WI38 (cell line): ENCODE results near the gene SLC31A2.

Source experiments
- H3K4me3 ChIP-seq: 2 replicates; pipeline ENCODE4 v1.5.1; 2011; ENCODE audit warnings: low read depth, mild to moderate bottlenecking, control low read depth, low read length
- TF ChIP-seq, protein P1 (sequence below): IDR thresholded peaks from 2 replicates; pipeline ENCODE4 v1.5.1; 2012; ENCODE audit warnings: low read depth, mild to moderate bottlenecking, control low read depth, low read length

The SLC31A2 gene

DNA sequence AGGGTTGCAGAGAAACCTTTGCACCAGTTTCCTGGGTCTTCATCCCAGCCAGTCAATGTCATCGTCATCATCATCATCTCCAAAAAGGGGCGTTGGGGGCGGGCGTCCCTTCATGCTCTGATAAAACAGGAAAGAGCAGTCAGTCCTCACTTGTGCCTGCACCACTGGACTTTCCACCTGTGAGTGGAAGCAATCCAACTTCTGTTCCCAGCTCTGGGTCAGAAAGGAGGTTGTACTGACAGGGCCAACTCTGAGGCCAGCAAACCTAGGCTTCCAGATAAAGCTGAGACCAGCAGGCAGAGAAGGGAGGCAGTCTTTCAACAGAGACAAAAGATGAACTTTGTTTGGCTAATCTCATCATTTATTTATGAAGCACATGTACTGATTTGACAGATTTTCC, 15.2 kb downstream of the SLC31A2 start:
- no peak overlapping the region for H3K4me3 ChIP-seq
- TF ChIP-seq, protein P1, sequence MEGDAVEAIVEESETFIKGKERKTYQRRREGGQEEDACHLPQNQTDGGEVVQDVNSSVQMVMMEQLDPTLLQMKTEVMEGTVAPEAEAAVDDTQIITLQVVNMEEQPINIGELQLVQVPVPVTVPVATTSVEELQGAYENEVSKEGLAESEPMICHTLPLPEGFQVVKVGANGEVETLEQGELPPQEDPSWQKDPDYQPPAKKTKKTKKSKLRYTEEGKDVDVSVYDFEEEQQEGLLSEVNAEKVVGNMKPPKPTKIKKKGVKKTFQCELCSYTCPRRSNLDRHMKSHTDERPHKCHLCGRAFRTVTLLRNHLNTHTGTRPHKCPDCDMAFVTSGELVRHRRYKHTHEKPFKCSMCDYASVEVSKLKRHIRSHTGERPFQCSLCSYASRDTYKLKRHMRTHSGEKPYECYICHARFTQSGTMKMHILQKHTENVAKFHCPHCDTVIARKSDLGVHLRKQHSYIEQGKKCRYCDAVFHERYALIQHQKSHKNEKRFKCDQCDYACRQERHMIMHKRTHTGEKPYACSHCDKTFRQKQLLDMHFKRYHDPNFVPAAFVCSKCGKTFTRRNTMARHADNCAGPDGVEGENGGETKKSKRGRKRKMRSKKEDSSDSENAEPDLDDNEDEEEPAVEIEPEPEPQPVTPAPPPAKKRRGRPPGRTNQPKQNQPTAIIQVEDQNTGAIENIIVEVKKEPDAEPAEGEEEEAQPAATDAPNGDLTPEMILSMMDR: no peak

DNA sequence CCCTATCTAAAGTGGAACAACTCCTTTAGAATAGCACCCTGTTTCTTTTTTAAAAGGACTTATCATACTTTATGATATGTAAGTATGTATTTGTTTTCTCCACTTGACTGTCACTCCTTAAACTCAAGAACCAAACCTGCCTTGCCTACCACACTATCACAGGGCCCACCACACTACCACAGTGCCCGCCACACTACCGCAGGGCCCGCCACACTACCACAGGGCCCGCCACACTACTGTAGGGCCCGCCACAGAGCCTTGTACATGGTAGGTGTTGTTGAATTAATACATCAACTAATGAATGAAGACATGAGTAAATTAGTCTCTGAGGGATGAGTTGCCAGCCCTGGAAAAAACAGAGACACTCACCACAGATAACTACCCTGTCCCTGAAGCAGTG, 18.0 kb downstream of the SLC31A2 start:
- TF ChIP-seq, protein P1: no peak
- H3K4me3 ChIP-seq: no peak overlapping the region

DNA sequence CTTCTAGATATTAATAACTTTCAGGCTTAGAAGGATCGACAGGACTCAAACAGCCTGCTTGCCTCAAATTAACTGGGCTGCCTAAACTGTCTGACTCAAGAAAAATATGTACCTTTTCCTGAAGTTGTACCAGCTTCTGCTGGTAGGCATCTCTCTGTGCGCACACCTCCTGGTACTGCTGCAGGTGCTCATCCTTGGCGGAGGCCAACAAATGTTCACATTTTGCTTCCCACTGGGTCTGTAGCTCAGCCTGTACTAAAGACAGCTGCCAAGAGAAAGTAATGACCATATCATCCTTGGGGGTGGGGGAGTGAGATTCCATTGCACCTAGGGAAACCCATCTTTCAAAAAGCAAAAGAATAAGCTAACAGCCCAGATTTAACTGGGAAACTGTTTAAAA, 22.5 kb downstream of the SLC31A2 start:
- TF ChIP-seq, protein P1: no peak
- H3K4me3 ChIP-seq: no peak overlapping the region

DNA sequence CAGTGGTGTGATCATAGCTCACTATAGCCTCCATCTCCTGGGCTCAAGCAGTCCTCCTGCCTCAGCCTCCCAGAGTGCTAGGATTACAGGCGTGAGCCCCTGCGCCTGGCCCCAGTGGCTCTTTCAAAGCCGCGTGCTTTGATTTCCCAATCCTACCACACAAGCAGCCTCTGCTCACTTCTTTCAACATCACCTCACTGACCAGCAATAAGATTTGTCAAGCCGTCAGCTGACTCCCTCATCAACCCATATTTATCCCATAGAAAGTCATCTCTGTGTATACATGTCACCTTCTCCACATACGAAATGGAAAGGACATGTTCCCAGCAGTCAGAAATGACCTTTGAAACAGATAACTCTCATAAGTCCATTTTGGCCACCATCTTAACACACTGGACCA, 26.0 kb downstream of the SLC31A2 start:
- no peak overlapping the region for H3K4me3 ChIP-seq
- TF ChIP-seq, protein P1: no peak

DNA sequence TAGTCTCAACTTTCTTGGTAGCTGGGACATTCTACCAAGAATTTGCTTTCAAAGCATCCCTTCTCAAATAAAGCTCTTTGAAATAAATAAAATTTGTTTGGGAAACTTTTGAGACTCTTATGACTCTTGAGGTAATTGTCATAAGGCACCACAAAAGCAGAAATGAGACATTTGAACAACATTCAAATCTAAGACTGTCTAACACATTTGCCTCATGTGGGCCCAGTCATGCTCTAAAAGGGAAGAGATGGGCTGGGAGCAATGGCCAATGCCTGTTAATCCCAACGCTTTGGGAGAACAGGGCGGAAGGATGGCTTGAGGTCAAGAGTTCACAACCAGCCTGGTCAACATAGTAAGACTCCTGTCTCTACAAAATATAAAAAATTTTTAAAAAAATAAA, 26.4 kb downstream of the SLC31A2 start:
- TF ChIP-seq, protein P1: no peak
- H3K4me3 ChIP-seq: no peak overlapping the region

DNA sequence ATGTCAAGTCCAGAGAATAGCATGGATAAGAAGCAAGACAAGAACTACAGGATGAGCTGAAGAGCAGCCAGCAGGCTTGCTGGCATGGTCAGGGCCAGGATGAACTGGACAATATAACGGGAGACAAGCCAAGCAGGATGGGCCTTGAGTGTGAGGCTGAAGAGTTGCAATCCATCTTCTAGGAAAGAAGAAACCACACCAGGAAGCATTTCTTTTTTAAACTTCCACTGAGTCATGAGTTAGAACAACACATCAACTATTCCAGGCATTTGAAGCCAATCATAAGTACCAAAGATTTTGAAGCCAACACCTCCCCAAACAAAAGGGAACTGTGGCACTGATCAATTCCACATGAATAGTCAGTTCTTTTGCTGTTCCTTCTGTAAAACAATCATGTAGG, 27.3 kb downstream of the SLC31A2 start:
- no peak overlapping the region for H3K4me3 ChIP-seq
- TF ChIP-seq, protein P1: no peak

DNA sequence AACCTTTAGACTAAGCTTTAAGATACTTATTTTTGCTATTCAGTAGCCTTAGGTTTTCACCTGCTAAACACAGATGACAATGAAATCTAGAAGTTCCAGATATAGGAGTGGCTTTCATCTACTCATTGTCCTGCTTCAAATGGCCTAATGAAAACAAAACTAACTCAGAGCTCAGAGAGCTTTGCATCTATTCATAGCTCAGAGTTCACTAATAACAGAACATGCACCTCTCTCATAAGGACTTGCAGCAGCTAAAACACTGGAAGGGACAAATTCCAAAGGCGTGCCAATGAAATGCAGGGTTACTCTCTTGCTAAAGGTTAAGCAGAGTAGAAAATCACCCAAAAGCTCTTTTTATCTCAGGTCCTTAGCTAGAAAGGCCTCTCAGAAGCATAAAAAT, 29.0 kb downstream of the SLC31A2 start:
- TF ChIP-seq, protein P1: no peak
- no peak overlapping the region for H3K4me3 ChIP-seq

DNA sequence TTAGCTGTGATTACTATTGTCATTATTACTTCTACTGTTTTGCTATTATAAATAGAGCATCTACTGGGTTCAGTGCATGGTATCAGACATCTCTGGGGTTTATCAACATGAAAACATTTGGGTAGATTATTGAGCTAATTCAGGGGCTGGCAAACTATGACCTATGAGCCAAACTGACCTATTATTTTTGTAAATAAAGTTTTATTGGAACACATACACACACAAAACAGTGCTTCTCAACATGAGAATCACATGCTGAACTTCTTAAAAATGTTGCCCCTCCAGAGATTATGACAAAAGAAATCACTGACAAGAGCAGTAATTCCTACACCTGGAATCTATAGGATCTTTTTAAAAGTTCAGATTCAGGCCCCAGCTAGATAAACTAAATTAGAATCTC, 30.4 kb downstream of the SLC31A2 start:
- H3K4me3 ChIP-seq: no peak overlapping the region
- TF ChIP-seq, protein P1: no peak
